Left forelimb (tissue), 1 donor: ENCODE results near the gene LSM3.
A peak's percentile ranks its signal among the peaks of the same experiment; 100 is the strongest.

Experiments used
- DNase-seq: peaks from one replicate; pipeline ENCODE4 v3.0.0-alpha.2; 2018; ENCODE audit warnings: low spot score

Gene LSM3

GRCh38 chr3:14143271-14144225, 35.1 kb upstream of the LSM3 start:
- DNase-seq: no peak

GRCh38 chr3:14144423-14145075, 34.1 kb upstream of the LSM3 start:
- no peak for DNase-seq

GRCh38 chr3:14145236-14145635, 33.4 kb upstream of the LSM3 start:
- DNase-seq: no peak

- DNase-seq: peak; percentile 63
These were observed 32.8 kb upstream of the LSM3 start for GRCh38 chr3:14145670-14146380.

- DNase-seq: peak; percentile 60
These were observed 32.1 kb upstream of the LSM3 start for GRCh38 chr3:14146381-14147065.

- DNase-seq: no peak
These were observed 31.6 kb upstream of the LSM3 start for GRCh38 chr3:14147066-14147435.

- no peak for DNase-seq
These were observed 31.0 kb upstream of the LSM3 start for GRCh38 chr3:14147617-14148016.

GRCh38 chr3:14148041-14148985, 30.3 kb upstream of the LSM3 start:
- peak; percentile 30 for DNase-seq

GRCh38 chr3:14150078-14150477, 28.5 kb upstream of the LSM3 start:
- DNase-seq: no peak

GRCh38 chr3:14150491-14151230, 28.0 kb upstream of the LSM3 start:
- DNase-seq: no peak

- DNase-seq: no peak
These were observed 27.0 kb upstream of the LSM3 start for GRCh38 chr3:14151471-14152083.

- no peak for DNase-seq
These were observed 26.2 kb upstream of the LSM3 start for GRCh38 chr3:14152233-14152962.

- no peak for DNase-seq
These were observed 25.7 kb upstream of the LSM3 start for GRCh38 chr3:14152963-14153355.

- no peak for DNase-seq
These were observed 25.0 kb upstream of the LSM3 start for GRCh38 chr3:14153663-14154062.

- DNase-seq: no peak
These were observed 24.3 kb upstream of the LSM3 start for GRCh38 chr3:14154276-14154675.

- DNase-seq: no peak
These were observed 23.6 kb upstream of the LSM3 start for GRCh38 chr3:14154895-14155440.

- no peak for DNase-seq
These were observed 22.4 kb upstream of the LSM3 start for GRCh38 chr3:14156201-14156600.

GRCh38 chr3:14156843-14157561, 21.6 kb upstream of the LSM3 start:
- DNase-seq: no peak
